OCI-LY1 (cell line): Measurements from ENCODE around the gene RASA3.

Experiments
- EZH2 ChIP-seq: fragments of 200-600 bp; sonication (generic), shearing (Covaris generic); IDR thresholded peaks from 2 replicates; pipeline ENCODE4 v1.8.0; 2017; ENCODE audit warnings: borderline replicate concordance, mixed run types, mild to moderate bottlenecking, antibody characterized with exemption, low read length, moderate library complexity, mixed read lengths
- TF ChIP-seq, protein P1 (sequence below): fragments of 200-600 bp; sonication (generic), shearing (Covaris generic); IDR thresholded peaks from 2 replicates; pipeline ENCODE4 v1.5.1; 2017; ENCODE audit warnings: mild to moderate bottlenecking, antibody characterized with exemption, low read length, moderate library complexity, mixed read lengths

DNA sequence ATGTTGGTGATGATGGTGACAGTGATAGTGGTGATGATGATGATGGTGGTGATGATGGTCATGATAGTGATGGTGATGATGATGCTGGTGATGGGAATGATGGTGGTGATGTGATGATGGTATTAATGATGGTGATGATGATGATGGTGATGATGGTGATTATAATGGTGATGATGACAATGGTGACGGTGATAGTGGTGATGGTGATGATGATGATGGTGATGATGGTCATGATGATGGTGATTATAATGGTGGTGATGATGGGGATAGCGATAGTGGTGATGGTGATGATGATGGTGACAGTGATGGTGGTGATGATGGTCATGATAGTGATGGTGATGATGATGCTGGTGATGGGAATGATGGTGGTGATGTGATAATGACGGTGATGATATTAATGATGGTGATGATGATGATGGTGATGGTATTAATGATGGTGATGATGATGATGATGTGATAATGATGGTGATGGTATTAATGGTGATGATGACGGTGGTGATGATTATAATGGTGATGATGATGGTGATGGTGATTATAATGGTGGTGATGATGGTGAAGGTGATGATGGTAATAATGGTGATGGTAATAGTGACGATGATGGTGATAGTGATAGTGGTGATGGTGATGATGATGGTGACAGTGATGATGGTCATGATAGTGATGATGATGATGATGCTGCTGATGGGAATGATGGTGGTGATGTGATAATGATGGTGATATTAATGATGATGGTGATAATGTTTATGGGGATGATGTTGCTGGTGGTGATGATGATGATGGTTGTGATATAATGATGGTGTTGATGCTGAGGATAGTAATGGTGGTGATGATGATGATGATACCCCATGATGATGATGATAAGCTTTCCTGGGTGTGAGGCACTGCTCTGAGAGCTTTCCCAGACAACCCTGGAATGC lies 166.2 kb downstream of the RASA3 start:
- TF ChIP-seq, protein P1, sequence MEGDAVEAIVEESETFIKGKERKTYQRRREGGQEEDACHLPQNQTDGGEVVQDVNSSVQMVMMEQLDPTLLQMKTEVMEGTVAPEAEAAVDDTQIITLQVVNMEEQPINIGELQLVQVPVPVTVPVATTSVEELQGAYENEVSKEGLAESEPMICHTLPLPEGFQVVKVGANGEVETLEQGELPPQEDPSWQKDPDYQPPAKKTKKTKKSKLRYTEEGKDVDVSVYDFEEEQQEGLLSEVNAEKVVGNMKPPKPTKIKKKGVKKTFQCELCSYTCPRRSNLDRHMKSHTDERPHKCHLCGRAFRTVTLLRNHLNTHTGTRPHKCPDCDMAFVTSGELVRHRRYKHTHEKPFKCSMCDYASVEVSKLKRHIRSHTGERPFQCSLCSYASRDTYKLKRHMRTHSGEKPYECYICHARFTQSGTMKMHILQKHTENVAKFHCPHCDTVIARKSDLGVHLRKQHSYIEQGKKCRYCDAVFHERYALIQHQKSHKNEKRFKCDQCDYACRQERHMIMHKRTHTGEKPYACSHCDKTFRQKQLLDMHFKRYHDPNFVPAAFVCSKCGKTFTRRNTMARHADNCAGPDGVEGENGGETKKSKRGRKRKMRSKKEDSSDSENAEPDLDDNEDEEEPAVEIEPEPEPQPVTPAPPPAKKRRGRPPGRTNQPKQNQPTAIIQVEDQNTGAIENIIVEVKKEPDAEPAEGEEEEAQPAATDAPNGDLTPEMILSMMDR = no peak
- TF ChIP-seq EZH2 = no peak
